ENCODE results near the gene MS4A18.
A peak's percentile ranks its signal among the peaks of the same experiment; 100 is the strongest.

Gene MS4A18

DNA sequence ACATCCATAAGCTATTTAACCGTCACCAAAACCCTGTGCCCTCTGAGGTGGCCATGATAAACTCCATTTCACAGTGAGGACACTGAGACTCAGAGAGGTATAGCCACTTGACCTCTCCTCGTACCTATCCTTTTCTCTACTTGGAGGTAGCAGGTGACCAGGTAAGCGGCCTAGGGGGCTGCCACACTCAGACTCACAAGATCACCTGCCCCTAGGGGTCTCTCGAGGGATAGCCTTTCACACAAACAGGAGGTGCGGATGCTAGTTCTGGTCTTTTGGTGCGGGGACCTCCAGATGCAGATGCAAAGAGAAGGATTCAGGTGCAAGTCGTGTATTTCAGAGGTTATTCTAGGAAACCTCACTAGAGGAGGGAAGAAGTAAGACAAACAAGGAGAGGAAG, 14.6 kb downstream of the MS4A18 start:
- ATAC-seq (ENCODE audit: insufficient read depth, low read depth) = no peak
- H3K27ac ChIP-seq (ENCODE audit: low read length) = no peak overlapping the region
- H3K4me1 ChIP-seq (ENCODE audit: insufficient read depth, low read length) = no peaks in the 10 kb centered on the region

GRCh38 chr11:60740573-60740972, 16.1 kb downstream of the MS4A18 start:
- Histone ChIP-seq H3K4me1 (ENCODE audit: insufficient read depth, low read length) (no peaks in the 10 kb centered on the region), H3K4me3 (ENCODE audit: low read depth in 1 of 2, low read length in 2 of 2) (no peak overlapping the region), H3K4me2 (ENCODE audit: insufficient read depth, low read length) (no peak overlapping the region), H3K36me3 (ENCODE audit: insufficient read depth, low read length) (no peaks in the 10 kb centered on the region), H3K9ac (ENCODE audit: low read depth, low read length) (no peak overlapping the region), H3K79me2 (ENCODE audit: insufficient read depth, low read length) (no peaks in the 10 kb centered on the region), H3K27me3 (ENCODE audit: insufficient read depth, low read length, poor library complexity) (no peaks in the 10 kb centered on the region), H4K20me1 (ENCODE audit: insufficient read depth, low read length) (no peaks in the 10 kb centered on the region), H2AFZ (ENCODE audit: low read depth, low read length) (no peak overlapping the region), H3K27ac (ENCODE audit: low read length) (no peak overlapping the region), H3K9me3 (ENCODE audit: insufficient read depth, low read length, severe bottlenecking) (peaks cover 3% of the 10 kb centered on the region)
- TF ChIP-seq, protein P1, sequence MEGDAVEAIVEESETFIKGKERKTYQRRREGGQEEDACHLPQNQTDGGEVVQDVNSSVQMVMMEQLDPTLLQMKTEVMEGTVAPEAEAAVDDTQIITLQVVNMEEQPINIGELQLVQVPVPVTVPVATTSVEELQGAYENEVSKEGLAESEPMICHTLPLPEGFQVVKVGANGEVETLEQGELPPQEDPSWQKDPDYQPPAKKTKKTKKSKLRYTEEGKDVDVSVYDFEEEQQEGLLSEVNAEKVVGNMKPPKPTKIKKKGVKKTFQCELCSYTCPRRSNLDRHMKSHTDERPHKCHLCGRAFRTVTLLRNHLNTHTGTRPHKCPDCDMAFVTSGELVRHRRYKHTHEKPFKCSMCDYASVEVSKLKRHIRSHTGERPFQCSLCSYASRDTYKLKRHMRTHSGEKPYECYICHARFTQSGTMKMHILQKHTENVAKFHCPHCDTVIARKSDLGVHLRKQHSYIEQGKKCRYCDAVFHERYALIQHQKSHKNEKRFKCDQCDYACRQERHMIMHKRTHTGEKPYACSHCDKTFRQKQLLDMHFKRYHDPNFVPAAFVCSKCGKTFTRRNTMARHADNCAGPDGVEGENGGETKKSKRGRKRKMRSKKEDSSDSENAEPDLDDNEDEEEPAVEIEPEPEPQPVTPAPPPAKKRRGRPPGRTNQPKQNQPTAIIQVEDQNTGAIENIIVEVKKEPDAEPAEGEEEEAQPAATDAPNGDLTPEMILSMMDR (IDR thresholded peaks at IDR 0.05; ENCODE audit: borderline replicate concordance, extremely low read depth, low read length, poor library complexity, severe bottlenecking) = no peak
- TF ChIP-seq EZH2 (IDR thresholded peaks at IDR 0.05; ENCODE audit: borderline replicate concordance, low read depth, low read length, severe bottlenecking) = no peak
- no peak for DNase-seq
- ATAC-seq (ENCODE audit: insufficient read depth, low read depth) = no peak

More for the DNA sequence above, 14.6 kb downstream of the MS4A18 start:
- no peaks in the 10 kb centered on the region for H3K27me3 ChIP-seq (ENCODE audit: insufficient read depth, low read length, poor library complexity)
- H3K9me3 ChIP-seq (ENCODE audit: insufficient read depth, low read length, severe bottlenecking) = no peaks in the 10 kb centered on the region
- no peak overlapping the region for H2AFZ ChIP-seq (ENCODE audit: low read depth, low read length)
- no peak for DNase-seq
- H4K20me1 ChIP-seq (ENCODE audit: insufficient read depth, low read length) = no peaks in the 10 kb centered on the region
- H3K4me3 ChIP-seq (ENCODE audit: low read depth in 1 of 2, low read length in 2 of 2) = no peak overlapping the region
- no peak overlapping the region for H3K4me2 ChIP-seq (ENCODE audit: insufficient read depth, low read length)
- TF ChIP-seq, protein P1 (IDR thresholded peaks at IDR 0.05; ENCODE audit: borderline replicate concordance, extremely low read depth, low read length, poor library complexity, severe bottlenecking) = peak; percentile 24
- no peak for TF ChIP-seq EZH2 (IDR thresholded peaks at IDR 0.05; ENCODE audit: borderline replicate concordance, low read depth, low read length, severe bottlenecking)
- no peak overlapping the region for H3K9ac ChIP-seq (ENCODE audit: low read depth, low read length)
- no peaks in the 10 kb centered on the region for H3K79me2 ChIP-seq (ENCODE audit: insufficient read depth, low read length)
- H3K36me3 ChIP-seq (ENCODE audit: insufficient read depth, low read length) = no peaks in the 10 kb centered on the region

DNA sequence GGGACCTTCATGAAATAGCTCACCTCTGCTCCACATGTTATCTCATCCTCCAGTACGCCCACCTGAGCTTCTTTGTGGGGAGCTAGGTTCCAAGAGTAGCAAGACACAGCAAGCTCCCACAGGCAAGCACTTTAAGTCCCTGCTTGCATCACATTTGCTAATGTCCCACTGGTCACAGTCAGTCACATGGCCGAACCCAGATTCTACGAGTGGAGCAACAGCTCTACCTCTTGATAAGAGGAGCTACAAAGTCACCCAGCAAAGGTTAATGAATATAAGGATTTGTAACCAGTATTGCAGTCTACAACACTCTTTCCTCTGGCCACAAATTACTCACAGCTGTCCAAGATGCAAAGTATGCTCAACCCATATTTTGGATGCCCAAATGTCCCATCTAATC, 16.9 kb downstream of the MS4A18 start:
- Histone ChIP-seq H3K4me2 (ENCODE audit: insufficient read depth, low read length) (no peak overlapping the region), H3K79me2 (ENCODE audit: insufficient read depth, low read length) (no peaks in the 10 kb centered on the region), H4K20me1 (ENCODE audit: insufficient read depth, low read length) (no peaks in the 10 kb centered on the region), H3K27me3 (ENCODE audit: insufficient read depth, low read length, poor library complexity) (no peaks in the 10 kb centered on the region), H3K4me1 (ENCODE audit: insufficient read depth, low read length) (no peaks in the 10 kb centered on the region), H3K9me3 (ENCODE audit: insufficient read depth, low read length, severe bottlenecking) (peaks cover 3% of the 10 kb centered on the region), H3K36me3 (ENCODE audit: insufficient read depth, low read length) (no peaks in the 10 kb centered on the region), H3K4me3 (ENCODE audit: low read depth in 1 of 2, low read length in 2 of 2) (no peak overlapping the region), H3K9ac (ENCODE audit: low read depth, low read length) (no peak overlapping the region), H2AFZ (ENCODE audit: low read depth, low read length) (no peak overlapping the region), H3K27ac (ENCODE audit: low read length) (no peak overlapping the region)
- DNase-seq (no peak), ATAC-seq (ENCODE audit: insufficient read depth, low read depth) (no peak)
- TF ChIP-seq, protein P1 (IDR thresholded peaks at IDR 0.05; ENCODE audit: borderline replicate concordance, extremely low read depth, low read length, poor library complexity, severe bottlenecking) = no peak
- no peak for TF ChIP-seq EZH2 (IDR thresholded peaks at IDR 0.05; ENCODE audit: borderline replicate concordance, low read depth, low read length, severe bottlenecking)

- H3K27me3 ChIP-seq (ENCODE audit: insufficient read depth, low read length, poor library complexity) = no peaks in the 10 kb centered on the region
- H4K20me1 ChIP-seq (ENCODE audit: insufficient read depth, low read length) = no peaks in the 10 kb centered on the region
- no peak overlapping the region for H3K4me3 ChIP-seq (ENCODE audit: low read depth in 1 of 2, low read length in 2 of 2)
- no peak overlapping the region for H3K4me2 ChIP-seq (ENCODE audit: insufficient read depth, low read length)
- H3K36me3 ChIP-seq (ENCODE audit: insufficient read depth, low read length) = no peaks in the 10 kb centered on the region
- H3K9me3 ChIP-seq (ENCODE audit: insufficient read depth, low read length, severe bottlenecking) = peaks cover 3% of the 10 kb centered on the region
- no peaks in the 10 kb centered on the region for H3K79me2 ChIP-seq (ENCODE audit: insufficient read depth, low read length)
- no peaks in the 10 kb centered on the region for H3K4me1 ChIP-seq (ENCODE audit: insufficient read depth, low read length)
- TF ChIP-seq, protein P1 (IDR thresholded peaks at IDR 0.05; ENCODE audit: borderline replicate concordance, extremely low read depth, low read length, poor library complexity, severe bottlenecking) = no peak
- no peak for TF ChIP-seq EZH2 (IDR thresholded peaks at IDR 0.05; ENCODE audit: borderline replicate concordance, low read depth, low read length, severe bottlenecking)
- H3K27ac ChIP-seq (ENCODE audit: low read length) = no peak overlapping the region
- H3K9ac ChIP-seq (ENCODE audit: low read depth, low read length) = no peak overlapping the region
- no peak overlapping the region for H2AFZ ChIP-seq (ENCODE audit: low read depth, low read length)
- ATAC-seq (ENCODE audit: insufficient read depth, low read depth) (no peak), DNase-seq (no peak)
Measured at GRCh38 chr11:60743058-60743457, 18.5 kb downstream of the MS4A18 start.
